Stimulated activated CD4-positive, alpha-beta T cell treated with anti-CD3 and anti-CD28 coated beads, Interleukin-4, amount 100 ng/mL, for 48 hours (primary cell): ENCODE data around the gene EFHD1.

ENCODE experiments used
- DNase-seq, 2 donors: peaks; one replicate each; pipeline ENCODE4 v3.0.0-alpha.2; 2020; ENCODE audit warnings: low read depth in 2 of 2

EFHD1 gene, protein sequence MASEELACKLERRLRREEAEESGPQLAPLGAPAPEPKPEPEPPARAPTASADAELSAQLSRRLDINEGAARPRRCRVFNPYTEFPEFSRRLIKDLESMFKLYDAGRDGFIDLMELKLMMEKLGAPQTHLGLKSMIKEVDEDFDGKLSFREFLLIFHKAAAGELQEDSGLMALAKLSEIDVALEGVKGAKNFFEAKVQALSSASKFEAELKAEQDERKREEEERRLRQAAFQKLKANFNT

DNA sequence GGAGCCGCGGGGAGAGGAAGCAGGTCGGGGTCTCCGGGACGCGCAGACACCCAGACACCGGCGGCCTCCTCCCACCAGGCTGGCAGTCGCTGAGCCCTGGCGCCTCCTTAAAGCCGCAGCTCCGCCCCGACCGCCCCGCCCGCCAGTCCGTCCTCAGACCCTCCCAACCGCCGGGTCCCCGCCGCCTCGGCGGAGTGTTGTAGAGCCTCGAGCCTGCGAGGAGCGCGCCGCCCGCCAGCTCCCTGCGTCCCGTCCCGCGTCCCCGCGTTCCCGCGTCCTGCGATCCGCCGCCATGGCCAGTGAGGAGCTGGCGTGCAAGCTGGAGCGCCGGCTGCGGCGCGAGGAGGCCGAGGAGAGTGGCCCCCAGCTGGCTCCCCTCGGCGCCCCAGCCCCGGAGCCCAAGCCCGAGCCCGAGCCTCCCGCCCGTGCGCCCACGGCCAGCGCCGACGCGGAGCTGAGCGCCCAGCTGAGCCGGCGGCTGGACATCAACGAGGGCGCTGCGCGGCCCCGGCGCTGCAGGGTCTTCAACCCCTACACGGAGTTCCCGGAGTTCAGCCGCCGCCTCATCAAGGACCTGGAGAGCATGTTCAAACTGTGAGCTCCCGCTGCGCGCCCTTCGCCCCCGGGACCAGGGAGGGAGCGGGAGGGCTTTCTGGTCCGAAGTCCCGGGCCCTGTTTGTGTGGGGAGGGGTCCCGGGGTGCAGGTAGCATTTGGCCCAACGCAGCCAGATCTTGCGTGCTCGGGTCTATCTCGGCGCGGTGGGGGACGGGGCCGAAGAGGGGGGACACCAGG, at the start of gene EFHD1:
Gene EFHD1, plus strand, starts transcription at position 192 of the 793 bp plus-strand sequence. Its CDS starts 101 bp downstream, at position 293.
- DNase-seq, result peak; percentile 31 to 39

DNA sequence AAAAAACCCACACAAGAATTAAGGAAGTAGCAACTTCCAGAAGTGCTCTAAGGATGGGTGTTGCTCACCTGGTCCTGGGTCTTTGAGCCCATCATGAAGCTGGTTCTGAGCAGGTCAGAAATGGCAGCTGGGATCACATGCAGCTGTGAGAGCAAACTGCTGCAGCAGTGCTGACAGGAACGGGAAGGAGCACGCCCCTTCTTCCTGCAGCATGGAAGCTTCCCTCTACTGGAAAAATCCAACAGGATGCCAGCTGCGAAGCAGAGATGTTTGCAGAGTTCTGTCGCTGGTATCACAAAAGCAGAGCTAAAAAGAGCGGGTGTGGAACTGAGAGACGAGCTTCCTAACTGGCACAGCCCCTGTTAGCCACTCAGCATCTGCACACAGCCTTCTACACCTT, 49.2 kb upstream of the EFHD1 start:
- DNase-seq, result no peak

DNA sequence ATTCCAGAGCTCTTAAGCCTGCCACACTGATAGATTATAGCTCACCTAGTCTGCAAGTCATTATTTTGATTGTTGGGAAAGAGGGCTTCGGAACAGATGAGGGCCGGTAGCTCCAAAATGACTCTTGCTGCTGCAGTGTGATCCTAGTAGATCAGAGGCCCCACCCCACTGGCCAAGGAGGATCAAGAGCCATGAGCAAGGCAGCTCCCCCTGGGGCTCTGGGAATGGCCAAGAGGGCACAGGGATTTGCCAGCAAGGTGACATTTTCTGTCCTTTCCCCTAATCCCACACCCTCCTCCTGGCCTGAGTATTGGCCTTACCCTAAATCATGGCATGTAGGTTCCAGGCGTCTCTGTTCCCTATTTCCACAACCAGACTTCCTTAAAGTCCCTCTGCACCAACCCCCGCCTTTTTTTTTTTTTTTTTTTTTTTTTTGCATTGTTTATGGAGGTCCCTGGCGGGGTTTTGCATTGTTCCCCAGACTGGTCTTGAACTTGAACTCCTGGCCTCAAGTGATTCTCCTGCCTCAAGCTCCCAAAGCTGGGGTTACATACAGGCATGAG, 46.4 kb upstream of the EFHD1 start:
- DNase-seq, result no peak

DNA sequence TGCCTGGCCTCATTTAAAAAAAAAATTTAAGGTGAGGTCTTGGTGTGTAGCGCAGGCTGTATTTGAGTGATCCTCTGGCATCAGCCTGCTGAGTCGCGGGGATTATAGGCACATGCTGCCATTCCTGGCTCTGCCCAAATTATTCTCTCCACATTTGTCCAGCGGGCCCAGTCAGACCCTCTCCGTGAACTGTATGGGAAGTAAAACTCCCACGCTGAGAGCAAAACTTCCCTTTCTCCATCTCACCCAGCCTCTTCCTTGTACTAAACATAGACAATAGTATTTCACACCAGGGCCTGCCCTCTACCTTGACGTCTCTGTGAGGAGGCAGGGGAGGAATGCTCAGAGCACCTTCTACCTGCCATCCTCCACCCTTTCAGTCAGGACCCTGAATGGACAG, 45.9 kb upstream of the EFHD1 start:
- no peak for DNase-seq

DNA sequence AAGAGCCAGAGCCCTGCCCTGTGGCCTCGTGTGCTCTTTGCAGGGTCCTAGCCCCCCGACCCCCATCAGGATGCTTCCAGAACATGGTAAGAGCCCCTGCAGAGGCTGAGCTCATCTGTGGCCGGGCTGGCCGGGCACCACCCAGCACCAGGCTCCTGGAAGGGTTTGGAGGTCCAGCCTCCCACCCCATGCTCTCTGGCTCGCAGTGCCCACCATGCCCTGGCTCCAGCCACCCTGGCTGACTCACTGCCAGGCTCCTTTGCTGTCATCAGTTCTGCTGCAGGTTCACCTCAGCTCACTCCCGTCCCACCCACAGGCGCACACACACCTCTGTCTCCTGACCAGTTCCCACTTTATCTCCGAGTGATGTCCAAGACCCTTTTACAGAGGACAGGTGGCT, 45.4 kb upstream of the EFHD1 start:
- DNase-seq, result no peak

DNA sequence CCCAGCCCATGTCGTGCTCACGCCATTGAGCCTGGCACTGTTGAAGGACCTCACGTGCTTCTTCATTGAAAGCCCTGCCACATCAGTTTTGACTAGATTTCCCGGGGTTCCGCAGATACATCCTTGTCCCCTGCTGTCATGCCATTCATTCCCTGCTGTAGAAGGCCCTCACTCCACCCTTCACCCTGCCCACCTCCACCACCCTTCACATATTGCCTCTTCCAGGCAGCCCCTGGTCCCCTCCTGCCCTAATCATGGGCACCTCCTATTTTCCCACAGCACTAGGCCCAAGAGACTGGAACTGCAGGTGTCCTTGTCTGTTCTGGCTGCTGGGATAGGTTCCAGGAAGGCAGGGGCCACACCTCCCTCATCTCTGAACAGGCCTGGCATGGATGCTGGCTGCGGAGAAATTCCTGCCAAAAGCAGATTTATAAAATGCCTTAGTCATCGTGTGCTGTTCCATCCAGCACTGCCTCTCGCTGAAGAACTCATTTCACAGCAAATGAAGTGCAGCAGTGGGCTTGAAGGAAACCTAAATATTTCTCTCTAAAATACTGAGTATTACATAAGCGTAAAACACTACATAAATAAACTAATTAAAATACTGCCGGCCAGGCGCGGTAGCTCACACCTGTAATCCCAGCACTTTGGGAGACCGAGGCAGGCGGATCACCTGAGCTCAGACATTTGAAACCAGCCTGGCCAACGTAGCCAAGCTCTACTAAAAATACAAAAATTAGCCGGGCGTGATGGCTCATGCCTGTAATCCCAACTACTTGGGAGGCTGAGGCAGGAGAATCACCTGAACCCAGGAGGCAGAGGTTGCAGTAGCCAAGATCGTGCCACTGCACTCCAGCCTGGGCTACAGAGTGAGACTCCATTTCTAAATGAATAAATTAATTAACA, 44.5 kb upstream of the EFHD1 start:
- DNase-seq, result no peak

DNA sequence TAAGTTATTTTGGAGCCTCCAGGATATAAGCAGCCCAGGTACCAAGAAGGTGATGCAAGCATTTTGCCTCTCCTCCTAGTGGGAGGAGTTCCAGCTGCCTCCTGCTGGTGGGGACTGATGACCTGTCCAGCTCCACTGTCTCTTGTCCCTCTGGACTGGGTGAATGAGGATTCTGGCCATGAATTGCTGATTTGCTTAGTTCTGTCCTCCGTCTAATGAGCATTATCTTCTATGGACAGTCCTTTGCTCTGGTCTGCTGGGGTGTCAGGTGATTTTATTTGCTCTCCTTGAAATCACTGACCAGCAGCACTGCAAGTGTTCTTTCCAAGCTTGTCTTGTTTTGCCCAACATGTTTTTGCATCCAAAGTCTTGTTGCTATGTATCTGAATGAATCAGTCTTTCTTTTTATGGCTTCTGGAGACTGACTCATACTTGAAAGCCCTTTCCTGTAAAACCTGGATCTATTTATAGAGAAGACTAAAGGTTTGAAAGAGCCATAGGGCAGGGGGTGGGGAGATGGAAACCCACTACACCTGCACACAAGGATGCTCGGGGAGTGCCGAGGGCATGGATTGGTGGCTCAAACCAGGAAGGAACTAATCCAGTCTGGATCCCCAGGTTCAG, 40.5 kb upstream of the EFHD1 start:
- no peak for DNase-seq

DNA sequence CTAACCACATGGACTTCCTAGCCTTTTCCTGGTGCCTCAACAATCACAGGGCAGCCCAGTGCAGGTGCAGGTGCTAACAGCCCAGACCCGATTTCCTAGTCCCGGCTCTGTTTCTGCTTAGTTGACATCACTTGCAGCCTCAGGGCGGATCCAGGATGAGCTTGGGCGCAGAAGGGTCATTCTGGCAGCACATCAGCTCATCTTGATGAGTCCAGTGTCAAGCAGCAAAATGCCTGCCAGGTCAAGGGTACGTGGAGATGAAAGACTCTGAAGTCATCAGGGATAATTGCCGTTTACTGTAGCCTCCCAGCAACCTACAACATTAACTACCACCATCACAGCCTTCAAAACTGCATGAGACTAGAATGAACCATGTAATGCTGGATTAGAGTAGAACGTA, 39.4 kb upstream of the EFHD1 start:
- DNase-seq, result no peak

DNA sequence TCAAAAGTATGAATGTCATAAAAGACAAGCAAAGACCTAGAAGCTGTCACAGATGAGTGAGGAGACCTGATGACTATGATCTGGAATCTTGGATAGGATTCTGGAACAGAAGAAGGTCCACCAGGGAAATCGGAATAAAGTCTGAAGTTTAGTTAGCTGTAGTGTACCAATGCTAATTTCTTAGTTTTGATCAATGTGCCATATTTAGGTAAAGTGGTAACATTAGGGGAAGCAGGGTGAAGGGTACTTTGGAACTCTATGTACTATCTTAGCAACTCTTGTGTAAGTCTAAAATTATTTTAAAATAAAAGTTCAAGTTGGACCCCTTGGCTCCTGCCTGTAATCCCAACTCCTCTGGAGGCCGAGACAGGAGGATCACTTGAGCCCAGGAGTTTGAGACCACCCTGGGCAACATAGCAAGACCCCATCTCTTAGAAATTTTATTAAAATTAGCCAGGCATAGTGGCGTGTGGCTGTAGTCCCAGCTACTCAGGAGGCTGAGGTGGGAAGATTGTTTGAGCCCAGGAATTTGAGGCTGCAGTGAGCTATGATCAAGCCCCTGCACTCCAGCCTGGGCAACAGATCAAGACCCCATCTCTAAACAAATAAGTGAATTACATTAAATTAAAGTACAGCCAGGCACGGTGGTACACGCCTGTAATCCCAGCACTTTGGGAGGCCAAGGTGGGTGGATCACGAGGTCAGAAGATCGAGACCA, 35.9 kb upstream of the EFHD1 start:
- no peak for DNase-seq

DNA sequence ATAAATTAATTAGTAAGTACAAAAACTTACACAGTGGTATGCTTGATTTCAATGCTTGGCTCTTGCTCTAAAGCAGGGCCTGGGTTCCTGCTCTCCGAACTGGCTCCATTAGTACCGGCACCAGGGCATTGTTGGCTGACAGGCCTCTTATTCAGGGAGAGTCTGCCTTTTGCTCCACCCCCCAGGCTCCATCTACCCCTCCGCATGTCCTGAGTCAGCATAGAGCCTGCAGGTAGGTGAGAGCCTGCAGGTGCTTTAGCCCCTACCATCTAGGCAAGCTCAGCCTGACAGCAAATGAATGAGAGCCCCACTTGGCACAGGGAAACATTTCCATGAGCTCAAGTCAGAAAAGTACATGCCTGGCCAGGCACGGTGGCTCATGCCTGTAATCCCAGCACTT, 35.1 kb upstream of the EFHD1 start:
- no peak for DNase-seq

DNA sequence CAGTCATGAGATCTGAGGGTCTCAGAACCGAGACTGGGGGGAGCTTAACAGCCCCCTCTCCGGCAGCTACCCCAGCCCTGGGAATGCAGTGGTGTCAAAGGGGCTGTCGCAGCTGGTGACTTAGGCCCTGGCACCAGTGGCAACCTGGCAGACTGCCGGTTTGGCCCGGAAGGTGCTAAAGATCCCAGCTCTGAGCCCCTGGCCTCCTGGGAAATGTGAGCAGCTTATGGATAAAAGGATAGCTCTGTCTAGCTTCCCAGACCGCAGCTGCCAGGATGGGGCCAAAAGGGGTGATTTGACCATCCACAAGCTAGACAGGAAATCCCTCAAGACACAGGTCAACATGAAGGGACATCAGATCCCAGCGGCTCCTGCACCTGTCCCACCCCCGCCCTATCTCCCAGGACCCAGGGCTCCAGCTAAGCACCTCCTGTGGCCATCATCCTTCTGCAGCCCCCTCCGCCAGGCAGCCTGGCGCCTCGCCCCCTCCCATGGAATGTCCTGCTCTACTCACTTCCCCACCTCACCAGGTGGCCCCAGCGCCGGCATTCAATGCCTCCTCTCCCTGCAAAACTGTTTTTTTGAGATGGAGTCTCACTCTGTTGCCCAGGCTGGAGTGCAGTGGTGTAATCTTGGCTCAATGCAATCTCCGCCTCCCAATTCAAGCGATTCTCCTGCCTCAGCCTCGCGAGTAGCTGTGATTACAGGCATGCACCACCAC, 33.2 kb upstream of the EFHD1 start:
- no peak for DNase-seq

DNA sequence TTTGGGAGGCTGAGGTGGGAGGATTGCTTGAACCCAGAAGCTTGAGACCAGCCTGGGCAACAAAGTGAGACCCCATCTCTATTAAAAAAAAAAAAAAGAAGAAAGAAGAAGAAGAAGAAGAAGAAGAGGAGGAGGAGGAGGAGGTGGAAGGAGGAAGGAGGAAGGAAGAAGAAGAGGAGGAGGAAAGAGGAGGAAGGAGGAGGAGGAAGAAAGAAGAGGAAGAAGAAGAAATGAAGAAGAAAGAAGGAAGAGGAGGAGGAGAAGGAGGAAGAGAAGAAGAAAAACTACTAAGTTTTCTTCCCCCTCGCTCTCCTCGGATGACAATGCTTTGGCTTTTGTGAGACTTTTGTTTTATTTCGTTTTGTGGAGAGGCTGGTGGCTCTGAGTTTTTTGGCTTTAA, 30.1 kb upstream of the EFHD1 start:
- DNase-seq, result no peak

DNA sequence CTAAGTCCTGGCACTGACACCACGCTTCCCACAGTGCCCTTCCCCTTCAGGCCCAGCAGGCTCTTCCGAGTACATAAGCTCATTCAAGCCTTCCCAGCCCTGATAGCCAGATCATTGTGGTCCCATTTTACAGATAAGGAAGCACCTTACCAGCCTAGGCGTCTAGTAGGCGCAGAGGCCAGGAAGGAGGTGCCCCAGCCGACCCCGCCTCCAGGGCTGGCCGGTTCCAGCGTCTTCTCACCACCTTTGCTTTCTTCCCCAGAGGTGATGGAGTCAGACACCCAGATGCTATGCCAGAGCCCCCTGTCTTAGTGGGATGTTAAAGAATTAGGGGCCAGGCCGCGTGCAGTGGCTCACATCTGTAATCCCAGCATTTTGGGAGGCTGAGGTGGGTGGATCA, 28.9 kb upstream of the EFHD1 start:
- DNase-seq, result no peak

DNA sequence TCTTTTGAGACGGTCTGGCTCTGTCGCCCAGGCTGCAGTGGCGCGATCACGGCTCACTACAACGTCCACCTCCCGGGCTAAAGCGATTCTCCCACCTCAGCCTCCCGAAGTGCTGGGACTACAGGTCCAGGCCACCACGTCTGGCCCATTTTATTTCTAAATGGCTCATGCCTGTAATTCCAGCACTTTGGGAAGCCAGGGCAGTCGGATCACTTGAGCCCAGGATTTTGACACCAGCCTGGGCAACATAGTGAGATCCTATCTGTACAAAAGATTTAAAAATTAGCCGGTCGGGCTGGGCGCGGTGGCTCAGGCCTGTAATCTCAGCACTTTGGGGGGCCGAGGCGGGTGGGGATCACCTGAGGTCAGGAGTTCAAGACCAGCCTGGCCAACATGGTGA, 26.4 kb upstream of the EFHD1 start:
- DNase-seq, result no peak

DNA sequence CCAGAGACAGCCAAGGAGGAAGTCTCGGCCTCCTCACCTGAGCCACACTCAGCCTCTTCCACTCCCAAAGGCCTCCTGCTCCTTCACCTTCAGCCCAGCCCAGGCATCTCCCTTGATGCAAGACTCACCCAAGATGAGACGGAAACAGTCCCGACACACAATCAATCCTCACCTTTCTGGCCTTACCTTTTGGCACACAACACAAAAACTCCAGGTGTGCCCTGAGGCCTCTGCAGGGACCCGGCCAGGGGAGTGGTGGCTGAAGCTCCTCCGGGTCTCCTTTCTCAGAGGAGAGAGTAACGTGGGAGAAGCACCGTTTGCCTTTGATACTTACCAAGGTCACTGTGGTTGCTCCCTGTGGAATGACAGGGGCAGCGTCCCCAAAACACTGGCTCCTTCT, 23.8 kb upstream of the EFHD1 start:
- no peak for DNase-seq

DNA sequence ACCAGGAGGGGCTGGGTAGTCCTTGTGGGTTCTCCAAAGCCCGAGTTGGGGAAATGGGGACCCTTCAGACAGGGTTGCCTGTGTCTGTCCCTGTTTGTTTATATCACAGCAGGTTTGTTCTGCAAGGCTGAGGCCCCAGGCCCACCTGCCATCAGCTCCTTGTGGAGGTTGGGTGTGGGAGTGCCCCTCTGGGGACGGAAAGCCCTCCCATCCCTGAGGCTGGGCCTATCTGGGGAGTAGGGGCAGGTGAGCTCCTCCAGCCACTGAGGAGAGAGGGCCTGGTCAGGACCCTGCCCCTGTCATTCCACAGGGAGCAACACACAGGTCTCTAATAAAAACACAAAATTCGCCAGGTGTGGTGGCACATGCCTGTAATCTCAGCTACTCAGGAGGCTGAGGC, 23.3 kb upstream of the EFHD1 start:
- DNase-seq, result no peak

DNA sequence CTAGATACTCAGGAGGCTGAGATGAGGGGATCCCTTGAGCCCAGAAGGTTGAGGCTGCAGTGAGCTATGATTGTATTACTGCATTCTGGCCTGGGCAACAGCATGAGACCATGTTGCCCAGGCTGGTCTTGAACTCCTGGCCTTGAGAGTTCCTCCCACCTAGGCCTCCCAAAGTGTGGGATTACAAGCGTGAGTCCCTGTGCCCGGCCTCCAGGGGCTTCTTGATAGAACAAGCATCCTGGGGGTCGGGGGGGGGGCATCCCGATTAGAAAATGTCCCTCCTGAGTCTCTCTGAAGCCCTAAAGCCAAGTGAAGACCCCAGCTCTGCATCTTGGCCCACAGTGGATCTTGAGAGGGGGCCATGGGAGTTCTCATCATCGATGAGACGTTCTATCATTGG, 22.3 kb upstream of the EFHD1 start:
- DNase-seq, result no peak

DNA sequence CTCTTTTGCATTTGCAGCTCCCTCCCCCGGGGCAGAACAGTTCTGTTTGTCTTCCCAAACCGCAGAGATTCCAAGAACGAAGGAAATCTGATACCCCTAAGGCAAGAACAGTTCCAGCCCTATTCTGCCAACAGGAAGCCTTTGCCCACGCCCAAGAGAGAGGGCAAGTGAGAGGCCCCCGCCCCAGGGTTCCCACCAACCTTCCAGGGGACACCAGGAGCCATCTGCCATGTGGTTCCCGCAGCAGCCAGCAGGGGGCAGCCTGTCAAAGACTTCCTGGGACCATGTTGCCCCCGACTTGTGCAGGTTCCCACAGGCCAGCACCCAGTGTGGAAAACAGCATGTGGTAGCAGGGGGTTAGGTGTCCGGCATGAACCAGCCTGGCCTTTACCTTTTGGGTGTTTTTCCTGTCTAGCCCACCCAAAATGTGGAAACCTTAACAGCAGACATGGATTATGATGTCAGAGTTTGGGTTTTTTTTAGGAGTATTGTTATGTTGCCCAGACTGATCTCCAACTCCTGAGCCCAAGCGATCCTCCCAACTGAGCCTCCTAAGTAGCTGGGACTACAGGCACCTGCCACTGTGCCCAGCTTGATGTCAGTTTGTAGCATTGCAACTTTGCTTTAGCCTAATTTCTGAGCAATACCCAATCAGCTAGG, 21.7 kb upstream of the EFHD1 start:
- DNase-seq, result peak; percentile 62 to 79

DNA sequence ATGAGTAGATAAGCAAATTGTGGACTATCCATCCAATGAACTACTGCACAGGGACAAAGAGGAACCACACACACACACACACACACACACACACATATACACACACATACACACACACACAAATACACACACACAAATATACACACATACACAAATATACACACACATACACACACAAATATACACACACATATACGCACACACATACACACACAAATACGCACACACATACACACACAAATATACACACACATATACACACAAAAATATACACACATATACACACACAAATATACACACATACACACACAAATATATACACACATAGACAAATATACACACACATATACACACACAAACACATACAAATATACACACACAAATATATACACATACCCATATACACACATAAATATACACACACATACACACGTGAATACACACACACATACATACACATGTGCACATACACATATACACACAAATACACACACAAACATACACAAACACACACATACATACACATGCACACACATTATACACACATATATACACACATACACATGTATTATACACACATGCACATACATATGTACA, 19.8 kb upstream of the EFHD1 start:
- no peak for DNase-seq
